ENCODE measurements around the gene GALNT15. TPM values are rescaled to one million over a fixed set of nuclear protein-coding genes. Genes with fewer than 3 reads are reported as not detected.

Gene GALNT15
- total and polyA plus RNA-seq, 12 donors = 0.55 to 30.5 (median 4.3) TPM

DNA sequence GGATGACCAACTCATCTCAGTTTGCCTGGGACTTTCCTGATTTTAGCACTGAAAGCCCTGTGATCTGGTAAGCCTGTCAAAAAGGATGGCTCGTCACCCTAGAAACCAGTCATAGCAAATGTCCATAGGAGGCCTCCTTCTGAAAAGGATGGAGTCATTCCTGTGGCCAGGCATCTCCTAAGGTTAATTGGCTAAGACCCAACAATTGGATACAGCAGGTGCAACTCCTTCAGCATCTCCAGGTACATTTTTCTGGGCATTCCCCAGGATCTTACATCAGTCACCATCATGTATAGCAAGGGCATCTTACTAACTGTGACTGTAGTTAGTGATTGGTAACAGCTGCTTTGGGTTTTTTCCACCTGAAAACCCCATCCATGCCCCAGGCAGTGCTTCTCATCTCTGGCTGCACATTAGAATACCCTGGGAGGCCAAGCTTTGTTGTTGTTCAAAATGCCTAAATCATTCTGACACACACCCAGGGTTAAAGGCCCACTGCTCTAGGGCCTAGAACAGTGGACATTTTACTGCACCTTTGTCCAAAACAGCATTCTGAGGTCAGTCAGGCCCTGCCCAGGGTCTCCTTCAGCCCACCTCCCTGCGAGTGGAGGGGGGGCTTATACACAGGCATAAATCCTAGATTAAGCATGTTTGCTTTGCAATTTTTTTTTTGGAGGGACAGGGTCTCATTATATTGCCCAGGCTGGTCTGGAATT is 28.3 kb upstream of the GALNT15 start:
- WGBS, 2 donors = 84 to 92% methylated on average over 2 of the region's 2 CpGs
- DNase-seq (no peak), ATAC-seq (no peak)
- no peak for TF ChIP-seq CTCF (IDR thresholded peaks at IDR 0.05)
- H3K4me3 ChIP-seq = no peak overlapping the region
- H3K4me1 ChIP-seq = peaks cover 7 to 36% (median 28%) of the 10 kb centered on the region in 9 donors
- intact Hi-C loops (cut with DNase I) = no loop called here
- peaks cover 0 to 11% (median 2%) of the 10 kb centered on the region in 11 donors for H3K9me3 ChIP-seq
- no peaks in the 10 kb centered on the region for H3K36me3 ChIP-seq
- H3K27ac ChIP-seq = no peak overlapping the region
- H3K27me3 ChIP-seq = no peaks in the 10 kb centered on the region

DNA sequence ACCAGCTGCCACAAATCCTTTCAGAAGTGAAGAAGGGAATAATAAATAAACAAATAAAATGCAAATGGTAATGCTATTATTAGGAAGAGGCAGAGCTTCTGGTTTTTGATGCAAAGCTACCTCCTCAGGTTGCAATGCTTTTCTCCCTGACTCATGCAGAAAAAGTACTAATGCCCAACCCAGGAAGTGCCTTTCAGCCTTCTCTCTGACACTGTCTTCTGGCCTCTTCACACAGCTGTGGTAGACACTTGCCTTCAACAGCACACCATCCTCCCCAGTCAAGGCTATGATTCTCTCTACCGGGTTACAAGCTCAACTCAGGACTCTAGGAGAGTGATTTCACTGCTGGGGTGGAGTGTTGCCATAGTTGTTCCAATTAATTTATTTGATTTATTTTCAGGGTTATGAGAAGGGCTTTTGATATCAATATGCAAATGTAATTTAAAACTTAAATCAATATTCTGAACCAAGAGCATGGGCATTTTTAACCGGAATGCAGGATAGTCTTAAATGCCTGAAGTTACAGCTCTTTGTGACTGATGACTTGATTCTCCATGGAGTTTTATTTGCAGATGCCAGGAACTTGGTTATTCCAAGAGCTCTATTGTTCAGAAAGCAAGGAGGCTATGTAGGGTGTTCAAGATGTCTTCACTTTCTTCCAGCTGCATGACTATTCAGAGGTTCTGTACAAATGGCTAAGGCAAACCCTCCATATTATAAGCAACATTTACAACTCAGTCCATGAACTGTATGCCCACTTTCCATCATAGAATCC is 27.1 kb upstream of the GALNT15 start:
- WGBS, 2 donors = 87 to 93% methylated on average over 2 of the region's 2 CpGs
- TF ChIP-seq CTCF (IDR thresholded peaks at IDR 0.05) = no peak
- H3K27ac ChIP-seq = peak overlapping the region in 2 of 10 donors; percentile 62 to 65

GRCh38 chr3:16148213-16148612 is 26.3 kb upstream of the GALNT15 start:
- H3K27ac ChIP-seq = peak overlapping the region in 7 of 10 donors; percentile 27 to 65 (median 61)
- H3K27me3 ChIP-seq = no peaks in the 10 kb centered on the region
- H3K4me1 ChIP-seq = peaks cover 7 to 41% (median 28%) of the 10 kb centered on the region in 9 donors
- ATAC-seq (peak in 3 of 8 donors; percentile 17 to 20 (median 19)), DNase-seq (no peak)
- TF ChIP-seq CTCF (IDR thresholded peaks at IDR 0.05) = no peak
- H3K9me3 ChIP-seq = peaks cover 0 to 18% (median 2%) of the 10 kb centered on the region in 11 donors
- H3K36me3 ChIP-seq = no peaks in the 10 kb centered on the region
- no peak overlapping the region for H3K4me3 ChIP-seq
- 75 to 79% methylated on average over 6 of the region's 6 CpGs for WGBS, 2 donors
- intact Hi-C loops (cut with DNase I) = no loop called here

More for the DNA sequence above, 27.1 kb upstream of the GALNT15 start:
- Histone ChIP-seq H3K4me1 (peaks cover 7 to 41% (median 29%) of the 10 kb centered on the region in 9 donors), H3K36me3 (no peaks in the 10 kb centered on the region), H3K4me3 (no peak overlapping the region), H3K27me3 (no peaks in the 10 kb centered on the region), H3K9me3 (peaks cover 0 to 11% (median 2%) of the 10 kb centered on the region in 11 donors)
- intact Hi-C loops (cut with DNase I) = no loop called here
- ATAC-seq (no peak), DNase-seq (no peak)

DNA sequence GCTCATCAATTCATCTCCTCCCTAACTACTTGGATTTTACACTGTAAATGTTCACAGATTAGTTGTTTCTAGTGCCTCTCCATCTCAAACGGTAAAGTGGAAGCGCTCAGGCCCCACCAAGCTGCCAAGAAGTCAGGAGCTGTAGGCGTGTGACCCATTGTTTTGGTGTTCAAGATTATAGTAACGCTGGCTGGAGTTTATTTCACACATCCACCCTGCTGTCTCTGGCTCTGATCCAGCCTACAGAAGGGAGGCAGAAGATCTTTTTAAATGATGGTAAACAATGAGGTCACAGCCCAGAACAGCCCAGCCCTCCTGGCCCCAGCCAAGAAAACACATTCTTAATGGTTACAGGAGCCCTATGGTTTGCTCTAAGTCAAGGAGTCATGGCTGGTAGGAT is 25.7 kb upstream of the GALNT15 start:
- no peak overlapping the region for H3K4me3 ChIP-seq
- H3K36me3 ChIP-seq = no peaks in the 10 kb centered on the region
- no peaks in the 10 kb centered on the region for H3K27me3 ChIP-seq
- H3K9me3 ChIP-seq = peaks cover 0 to 18% (median 5%) of the 10 kb centered on the region in 11 donors
- H3K4me1 ChIP-seq = peaks cover 7 to 41% (median 28%) of the 10 kb centered on the region in 9 donors
- H3K27ac ChIP-seq = peak overlapping the region in 8 of 10 donors; percentile 4 to 65 (median 54)
- DNase-seq (peak; percentile 54 to 80), ATAC-seq (peak; percentile 86 to 94 (median 89))
- 9 to 22% methylated on average over 4 of the region's 4 CpGs for WGBS, 2 donors
- no peak for TF ChIP-seq CTCF (IDR thresholded peaks at IDR 0.05)
- intact Hi-C loops (cut with DNase I) = no loop called here
